ENCODE measurements around the gene P4HTM.

The P4HTM gene

GRCh38 chr3:48989796-48990635, at the start of gene P4HTM:
Gene P4HTM, plus strand, starts transcription at chr3:48990241. Its CDS starts 16 bp downstream, at chr3:48990257.
- peak; percentile 57 to 64 for DNase-seq

GRCh38 chr3:48945432-48945831, 44.6 kb upstream of the P4HTM start:
- no peak for DNase-seq

- no peak for DNase-seq
Observed at GRCh38 chr3:48945891-48946549, 44.0 kb upstream of the P4HTM start.

DNA sequence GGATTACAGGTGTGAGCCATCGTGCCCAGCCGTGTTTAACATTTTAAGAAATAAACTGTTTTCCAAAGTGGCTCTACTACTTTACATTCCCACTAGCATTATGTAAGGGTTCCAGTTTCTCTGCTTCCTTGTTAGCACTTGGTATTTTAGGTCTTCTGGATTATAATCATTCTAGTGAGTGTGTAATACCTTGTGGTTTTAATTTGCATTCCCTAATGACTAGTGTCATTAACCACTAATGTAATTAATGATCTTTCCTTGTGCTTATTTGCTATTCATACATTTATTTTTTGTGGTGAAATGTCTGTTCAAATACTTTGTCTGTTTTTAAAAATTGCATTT, 40.7 kb upstream of the P4HTM start:
- no peak for DNase-seq

DNA sequence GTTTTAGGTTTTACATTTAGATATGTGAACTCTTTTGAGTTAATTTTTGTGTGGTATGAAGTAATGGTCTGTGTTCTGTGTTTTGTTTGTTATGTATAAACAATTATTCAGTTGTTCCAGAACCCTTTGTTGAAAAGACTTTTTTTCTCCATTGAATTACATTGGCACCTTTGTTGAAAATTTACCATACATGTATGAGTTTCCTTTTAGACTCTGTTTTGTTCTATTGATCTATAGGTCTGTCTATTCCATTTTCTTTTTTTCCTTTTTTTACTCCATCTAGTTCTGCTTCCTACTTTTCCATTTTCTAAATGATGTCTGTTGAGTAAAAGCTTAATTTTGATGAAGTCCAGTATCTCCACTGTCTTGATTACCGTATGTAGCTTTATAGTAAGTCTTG, 40.0 kb upstream of the P4HTM start:
- no peak for DNase-seq

DNA sequence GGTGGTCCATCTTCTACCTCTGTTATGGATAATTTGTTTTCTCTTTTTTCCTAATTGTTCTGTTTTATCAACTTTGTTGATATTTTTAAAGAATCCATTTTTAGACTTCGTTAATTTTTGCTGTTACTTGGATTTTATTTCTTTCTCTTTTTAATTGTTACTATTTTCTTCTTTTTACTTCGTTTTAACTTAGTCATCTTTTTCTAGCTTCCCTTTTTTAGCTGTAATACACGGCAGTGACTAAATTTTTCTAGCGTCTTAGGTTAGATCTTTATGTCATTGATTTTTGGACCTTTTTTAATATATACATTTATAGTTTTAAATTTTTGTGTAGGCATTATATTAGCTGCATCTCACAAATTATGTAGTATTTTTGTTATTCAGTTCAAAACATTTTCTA, 38.3 kb upstream of the P4HTM start:
- no peak for DNase-seq

GRCh38 chr3:48952510-48953118, 37.4 kb upstream of the P4HTM start:
- DNase-seq = peak; percentile 5 to 7

GRCh38 chr3:48957006-48957705, 32.9 kb upstream of the P4HTM start:
- no peak for DNase-seq

GRCh38 chr3:48960841-48961413, 29.1 kb upstream of the P4HTM start:
- no peak for DNase-seq

- no peak for DNase-seq
Observed at GRCh38 chr3:48962340-48962739, 27.7 kb upstream of the P4HTM start.

DNA sequence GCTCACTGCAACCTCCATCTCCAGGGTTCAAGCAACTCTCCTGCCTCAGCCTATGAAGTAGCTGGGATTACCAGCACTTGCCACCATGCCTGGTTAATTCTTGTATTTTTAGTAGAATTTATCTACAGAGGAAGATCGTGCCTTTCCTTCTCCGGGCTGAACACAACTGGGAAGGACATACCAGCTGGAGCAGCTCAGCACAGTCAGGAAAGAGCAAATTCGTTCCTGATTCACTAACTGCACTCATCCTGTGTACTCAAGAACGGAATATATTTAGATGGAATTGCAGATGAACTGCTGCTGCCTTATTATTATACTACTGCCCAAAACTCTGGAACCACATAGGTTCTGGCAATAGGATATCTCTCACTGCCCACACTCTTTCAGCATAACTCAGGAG, 27.1 kb upstream of the P4HTM start:
- no peak for DNase-seq

- DNase-seq = no peak
Observed at GRCh38 chr3:48963591-48963990, 26.4 kb upstream of the P4HTM start.

DNA sequence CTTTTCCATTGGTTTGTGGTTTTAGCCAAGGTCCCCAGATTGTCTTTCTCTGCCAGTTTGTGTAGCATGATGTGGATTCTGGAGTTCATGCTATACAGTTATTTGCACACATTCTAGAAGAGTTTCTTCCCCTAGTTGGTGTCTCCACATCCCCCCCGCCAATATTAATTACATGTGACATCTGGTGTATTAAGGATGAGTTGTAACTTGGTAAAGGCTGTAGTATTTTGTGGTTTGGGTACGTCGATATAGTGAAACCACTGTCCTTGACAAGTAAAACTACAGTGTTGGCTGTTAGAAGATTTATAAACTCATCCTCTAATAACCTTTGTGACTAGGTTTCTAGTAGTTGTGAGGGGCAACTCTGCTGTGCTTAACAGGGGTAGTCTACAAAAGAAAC, 23.7 kb upstream of the P4HTM start:
- DNase-seq = no peak

GRCh38 chr3:48966876-48967361, 23.1 kb upstream of the P4HTM start:
- DNase-seq = no peak

GRCh38 chr3:48970586-48970985, 19.5 kb upstream of the P4HTM start:
- DNase-seq = no peak

- DNase-seq = no peak
Observed at GRCh38 chr3:48974076-48974864, 15.8 kb upstream of the P4HTM start.

DNA sequence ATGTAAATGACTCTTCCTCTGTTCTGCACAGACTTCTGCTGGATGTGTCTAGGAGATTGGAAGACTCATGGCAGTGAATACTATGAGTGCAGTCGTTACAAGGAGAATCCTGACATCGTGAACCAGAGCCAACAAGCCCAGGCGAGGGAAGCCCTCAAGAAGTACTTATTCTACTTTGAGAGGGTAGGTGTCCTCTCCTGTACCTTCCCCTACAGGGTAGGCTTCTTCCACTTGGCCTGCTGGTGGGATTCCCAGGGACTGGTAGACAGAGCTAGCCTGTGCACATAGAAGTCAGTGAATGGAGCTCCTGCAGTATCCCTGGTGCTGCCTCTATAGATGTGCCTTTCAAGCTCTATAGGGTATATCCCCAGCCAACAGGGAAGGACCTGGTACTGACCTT, 10.6 kb upstream of the P4HTM start:
- no peak for DNase-seq

- DNase-seq = no peak
Observed at GRCh38 chr3:48980295-48980694, 9.7 kb upstream of the P4HTM start.

DNA sequence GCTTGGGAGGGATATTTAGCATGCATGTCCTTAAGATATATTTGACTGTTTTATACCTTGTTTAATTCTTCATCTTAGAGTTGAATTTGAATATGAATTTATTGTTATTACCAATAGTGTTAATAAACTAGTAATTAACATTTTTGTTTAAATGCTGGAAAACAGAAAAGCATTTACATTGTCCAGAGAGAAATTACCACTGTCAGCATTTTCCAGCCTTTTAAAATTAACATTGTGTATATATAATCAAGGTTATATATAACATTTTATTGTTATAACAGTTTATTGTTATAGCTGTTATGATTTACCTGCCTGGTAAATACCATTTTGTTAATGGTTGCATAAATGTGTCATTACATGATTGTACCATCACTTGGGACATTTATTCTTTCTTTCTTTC, 8.0 kb upstream of the P4HTM start:
- no peak for DNase-seq

DNA sequence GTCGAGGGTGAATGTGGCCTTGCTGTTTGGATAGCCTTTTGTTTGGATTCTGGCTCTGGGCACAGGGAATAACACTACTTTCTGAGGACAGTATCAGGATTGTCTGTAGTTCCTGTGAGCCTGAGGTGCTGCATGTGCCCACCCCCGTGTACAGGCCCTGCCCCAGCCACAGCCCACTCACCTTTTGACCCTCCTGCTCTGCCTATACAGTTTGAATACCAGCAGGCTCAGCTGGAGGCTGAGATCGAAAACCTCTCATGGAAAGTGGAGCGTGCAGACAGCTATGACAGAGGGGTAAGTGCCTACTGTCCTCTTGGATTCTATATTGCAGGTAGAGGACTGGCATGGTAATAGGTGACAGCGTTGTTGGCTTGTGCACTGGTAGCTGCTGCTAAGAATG, 7.4 kb upstream of the P4HTM start:
- no peak for DNase-seq

DNA sequence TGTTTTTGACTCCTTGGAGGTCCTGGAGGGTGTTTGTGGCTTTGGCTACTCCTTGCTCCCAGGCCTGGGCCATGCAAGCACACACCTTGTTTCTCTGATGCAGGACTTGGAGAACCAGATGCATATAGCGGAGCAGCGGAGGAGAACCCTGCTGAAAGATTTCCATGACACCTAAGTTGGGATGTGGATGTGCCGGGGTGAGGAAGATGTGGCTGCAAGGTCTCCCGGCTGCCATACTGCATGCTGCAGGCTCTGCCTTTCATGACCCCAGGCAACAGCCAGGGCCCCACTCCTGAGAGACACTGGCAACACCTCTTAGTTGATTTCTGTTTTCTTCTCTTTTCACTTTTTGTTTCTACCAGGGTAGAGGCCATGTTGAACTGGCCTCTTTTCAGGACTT, 6.9 kb upstream of the P4HTM start:
- DNase-seq = no peak

DNA sequence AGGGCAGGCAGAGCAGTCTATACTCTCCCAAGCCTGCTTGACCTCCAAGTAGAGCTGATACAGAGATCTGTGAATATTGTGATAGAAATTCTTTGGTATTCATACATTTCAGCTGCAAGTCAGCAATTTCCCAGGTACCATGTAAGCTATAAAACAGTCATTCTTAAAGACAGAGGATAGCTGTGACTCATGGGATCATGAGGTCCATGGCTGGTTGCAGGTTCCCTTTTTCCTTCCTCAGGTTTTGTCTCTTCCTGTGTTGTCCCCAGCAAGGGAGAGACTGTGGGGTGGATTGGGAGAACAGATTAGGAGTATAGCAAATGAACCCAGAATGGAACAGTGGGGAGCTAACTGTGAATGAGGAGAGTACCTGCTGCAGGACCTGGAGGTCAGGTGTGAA, 5.4 kb upstream of the P4HTM start:
- DNase-seq = no peak

Measured in SHP77 (cell line).